IPS-NIHi7 (cell line): ENCODE results near the gene FGF14.

ENCODE experiments used
- DNase-seq: peaks from one replicate; pipeline ENCODE4 v3.0.0; 2012; ENCODE audit warnings: mixed read lengths; ENCODE audit errors: extremely low spot score

The FGF14 gene

GRCh38 chr13:101792189-101792588 lies 609.7 kb downstream of the FGF14 start:
- DNase-seq: no peak

GRCh38 chr13:101785858-101786257 lies 616.0 kb downstream of the FGF14 start:
- DNase-seq: peak; percentile 73

GRCh38 chr13:101784313-101784712 lies 617.5 kb downstream of the FGF14 start:
- no peak for DNase-seq

GRCh38 chr13:101783554-101783953 lies 618.3 kb downstream of the FGF14 start:
- no peak for DNase-seq

- no peak for DNase-seq
These were observed 621.6 kb downstream of the FGF14 start for GRCh38 chr13:101780211-101780610.

- DNase-seq: no peak
These were observed 622.7 kb downstream of the FGF14 start for GRCh38 chr13:101779147-101779546.

GRCh38 chr13:101775267-101775666 lies 626.6 kb downstream of the FGF14 start:
- DNase-seq: no peak

- DNase-seq: no peak
These were observed 627.5 kb downstream of the FGF14 start for GRCh38 chr13:101774393-101774792.

- no peak for DNase-seq
These were observed 628.8 kb downstream of the FGF14 start for GRCh38 chr13:101773062-101773461.

- DNase-seq: no peak
These were observed 634.7 kb downstream of the FGF14 start for GRCh38 chr13:101767131-101767530.

- DNase-seq: no peak
These were observed 638.7 kb downstream of the FGF14 start for GRCh38 chr13:101763191-101763590.

GRCh38 chr13:101757446-101758039 lies 644.3 kb downstream of the FGF14 start:
- peak; percentile 26 for DNase-seq

GRCh38 chr13:101755228-101755887 lies 646.5 kb downstream of the FGF14 start:
- no peak for DNase-seq

- no peak for DNase-seq
These were observed 649.4 kb downstream of the FGF14 start for GRCh38 chr13:101752432-101752831.

GRCh38 chr13:101751488-101751887 lies 650.4 kb downstream of the FGF14 start:
- DNase-seq: no peak

GRCh38 chr13:101749584-101749983 lies 652.3 kb downstream of the FGF14 start:
- no peak for DNase-seq

GRCh38 chr13:101747039-101747438 lies 654.8 kb downstream of the FGF14 start:
- DNase-seq: no peak

GRCh38 chr13:101746513-101746912 lies 655.3 kb downstream of the FGF14 start:
- DNase-seq: no peak

- no peak for DNase-seq
These were observed 662.3 kb downstream of the FGF14 start for GRCh38 chr13:101739382-101740178.

GRCh38 chr13:101738336-101738735 lies 663.5 kb downstream of the FGF14 start:
- DNase-seq: no peak

GRCh38 chr13:101736566-101736965 lies 665.3 kb downstream of the FGF14 start:
- DNase-seq: no peak

- no peak for DNase-seq
These were observed 671.3 kb downstream of the FGF14 start for GRCh38 chr13:101730420-101731000.

GRCh38 chr13:101728615-101729014 lies 673.2 kb downstream of the FGF14 start:
- DNase-seq: no peak
